ENCODE data around the gene LAMA4. TPM values are rescaled to one million over a fixed set of nuclear protein-coding genes. Genes with fewer than 3 reads are reported as not detected.
"Not testable (repeated sequence)": the region's sequence is repeated elsewhere in the genome, so short reads cannot be mapped to it uniquely, and the experiment has no call there.

Gene LAMA4
- total RNA-seq, 1 donor from 2014 or later = 67.8 TPM

GRCh38 chr6:112216662-112217551 lies 37.5 kb downstream of the LAMA4 start:
- no peak for DNase-seq (ENCODE audit: low spot score)

DNA sequence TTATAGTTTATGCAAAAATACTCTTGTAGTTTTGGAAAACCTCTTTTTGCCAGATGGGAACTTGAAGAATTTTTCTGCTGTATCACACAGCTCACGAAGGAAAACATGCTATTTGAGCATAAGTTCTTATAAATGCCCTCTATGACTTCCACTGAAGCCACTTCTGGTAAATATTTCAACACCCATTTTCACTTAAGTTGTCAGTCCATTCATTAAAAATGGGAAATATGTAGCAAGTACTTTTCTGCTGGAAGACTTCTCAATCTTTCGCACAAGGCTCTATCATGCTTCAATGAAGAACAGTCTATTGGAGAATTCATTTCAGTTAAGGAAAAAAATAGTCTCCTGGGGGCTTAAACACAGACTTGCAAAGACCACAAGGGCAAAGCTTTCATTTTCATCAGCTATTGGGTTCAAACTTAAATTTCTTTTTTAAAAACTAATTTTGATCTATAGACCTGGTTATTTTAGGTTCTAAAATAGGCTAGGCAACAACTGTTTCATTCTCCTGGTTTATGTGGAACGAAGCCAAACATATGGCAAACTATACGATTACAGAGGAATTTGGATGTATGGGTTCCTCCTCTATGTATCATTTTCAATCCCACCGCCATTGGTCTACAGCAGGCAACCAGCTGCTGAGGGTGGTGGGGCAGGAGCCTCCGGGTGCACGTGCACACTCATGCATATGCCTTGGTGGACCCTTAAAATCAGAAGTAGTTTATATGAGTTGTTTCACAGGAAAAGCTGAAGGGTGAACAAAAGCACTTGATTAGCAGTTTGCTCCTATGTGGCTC lies 38.7 kb downstream of the LAMA4 start:
- no peak for DNase-seq (ENCODE audit: low spot score)

DNA sequence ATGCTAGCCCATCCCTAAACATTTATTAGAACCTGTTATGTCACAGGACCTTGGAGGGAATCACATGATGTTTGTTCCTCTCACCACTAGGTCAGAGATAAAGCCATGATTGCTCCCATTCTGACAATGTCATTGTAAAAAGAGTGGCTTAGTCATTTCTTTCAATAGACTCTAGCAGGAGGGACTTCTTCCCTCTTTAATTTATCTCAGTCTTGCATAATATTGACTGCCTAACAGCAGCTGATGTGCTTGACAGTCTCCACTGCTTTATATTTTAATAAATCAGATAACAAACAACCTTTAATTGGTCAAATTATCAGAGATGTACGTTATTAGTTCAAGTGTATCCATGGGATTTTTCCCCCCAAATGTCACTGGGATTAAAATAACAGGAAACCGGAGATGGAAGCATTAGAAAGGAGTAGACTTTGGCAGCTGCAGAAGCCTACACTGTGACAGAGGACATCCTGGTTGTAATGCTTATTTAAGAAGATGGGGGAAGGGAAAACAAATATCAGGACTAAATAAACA lies 39.6 kb downstream of the LAMA4 start:
- DNase-seq (ENCODE audit: low spot score) = no peak

GRCh38 chr6:112210852-112211251 lies 43.5 kb downstream of the LAMA4 start:
- DNase-seq (ENCODE audit: low spot score) = no peak

- DNase-seq (ENCODE audit: low spot score) = no peak
These were observed 45.2 kb downstream of the LAMA4 start for GRCh38 chr6:112209131-112209530.

- DNase-seq (ENCODE audit: low spot score) = no peak
These were observed 46.6 kb downstream of the LAMA4 start for GRCh38 chr6:112207776-112208175.

DNA sequence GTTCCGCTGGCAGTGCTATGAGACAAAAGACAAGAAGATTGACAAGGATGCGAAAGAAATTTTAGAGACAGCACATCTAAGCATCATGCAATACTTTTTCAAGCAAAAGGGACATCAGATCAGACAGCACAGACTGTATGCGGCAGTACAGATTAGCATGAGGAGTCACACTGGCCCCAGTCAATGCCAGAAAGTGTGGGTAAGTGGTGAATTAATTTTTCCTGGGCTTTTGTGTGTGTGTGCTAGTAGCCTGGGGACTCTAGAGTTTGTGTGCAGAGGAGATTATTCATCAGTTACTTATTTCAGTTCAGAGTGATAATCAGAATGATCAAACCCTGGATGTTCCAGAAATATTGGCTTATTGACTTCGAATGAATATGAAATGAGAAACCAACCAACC lies 47.2 kb downstream of the LAMA4 start:
- no peak for DNase-seq (ENCODE audit: low spot score)

- no peak for DNase-seq (ENCODE audit: low spot score)
These were observed 48.3 kb downstream of the LAMA4 start for GRCh38 chr6:112206110-112206458.

- DNase-seq (ENCODE audit: low spot score) = no peak
These were observed 48.8 kb downstream of the LAMA4 start for GRCh38 chr6:112205427-112206109.

DNA sequence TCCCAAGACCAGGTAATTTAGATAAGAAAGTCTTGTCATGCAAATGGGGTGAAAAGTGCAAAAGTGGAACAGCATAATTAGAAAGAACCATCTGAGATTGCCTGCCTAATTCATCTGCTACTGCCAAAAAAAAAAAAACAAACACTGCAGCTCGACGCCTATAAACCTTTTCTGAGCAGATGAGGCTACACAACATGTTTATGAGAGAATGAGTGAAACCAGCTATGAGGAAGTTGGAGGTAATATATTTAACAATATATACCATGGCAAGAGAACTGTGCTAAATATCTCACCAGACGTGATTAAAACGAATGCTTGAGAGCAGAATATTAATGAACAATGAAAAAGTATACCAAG lies 50.0 kb downstream of the LAMA4 start:
- DNase-seq (ENCODE audit: low spot score) = no peak

GRCh38 chr6:112203577-112204349 lies 50.6 kb downstream of the LAMA4 start:
- no peak for DNase-seq (ENCODE audit: low spot score)

- no peak for DNase-seq (ENCODE audit: low spot score)
These were observed 51.6 kb downstream of the LAMA4 start for GRCh38 chr6:112202639-112203341.

DNA sequence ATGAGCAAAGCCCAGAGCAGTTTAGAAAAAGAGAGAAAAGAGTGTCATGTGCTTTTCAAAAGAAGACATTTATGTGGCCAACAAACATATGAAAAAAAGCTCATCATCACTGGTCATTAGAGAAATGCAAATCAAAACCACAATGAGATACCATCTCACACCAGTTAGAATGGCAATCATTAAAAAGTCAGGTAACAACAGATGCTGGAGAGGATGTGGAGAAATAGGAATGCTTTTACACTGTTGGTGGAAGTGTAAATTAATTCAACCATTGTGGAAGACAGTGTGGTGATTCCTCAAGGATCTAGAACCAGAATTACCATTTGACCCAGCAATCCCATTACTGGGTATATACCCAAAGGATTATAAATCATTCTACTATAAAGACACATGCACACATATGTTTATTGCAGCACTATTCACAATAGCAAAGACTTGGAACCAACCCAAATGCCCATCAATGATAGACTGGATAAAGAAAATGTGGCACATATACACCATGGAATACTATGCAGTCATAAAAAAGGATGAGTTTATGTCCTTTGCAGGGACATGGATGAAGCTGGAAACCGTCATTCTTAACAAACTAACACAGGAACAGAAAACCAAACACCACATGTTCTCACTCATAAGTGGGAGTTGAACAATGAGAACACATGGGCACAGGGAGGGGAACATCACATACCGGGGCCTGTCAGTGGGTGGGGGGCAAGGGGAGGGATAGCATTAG lies 54.0 kb downstream of the LAMA4 start:
- DNase-seq (ENCODE audit: low spot score) = not testable (repeated sequence)

- DNase-seq (ENCODE audit: low spot score) = no peak
These were observed 55.4 kb downstream of the LAMA4 start for GRCh38 chr6:112199001-112199403.

- no peak for DNase-seq (ENCODE audit: low spot score)
These were observed 55.8 kb downstream of the LAMA4 start for GRCh38 chr6:112198582-112198981.

- DNase-seq (ENCODE audit: low spot score) = no peak
These were observed 56.7 kb downstream of the LAMA4 start for GRCh38 chr6:112197636-112198035.

- DNase-seq (ENCODE audit: low spot score) = no peak
These were observed 58.1 kb downstream of the LAMA4 start for GRCh38 chr6:112196306-112196705.

GRCh38 chr6:112195166-112195565 lies 59.2 kb downstream of the LAMA4 start:
- no peak for DNase-seq (ENCODE audit: low spot score)

DNA sequence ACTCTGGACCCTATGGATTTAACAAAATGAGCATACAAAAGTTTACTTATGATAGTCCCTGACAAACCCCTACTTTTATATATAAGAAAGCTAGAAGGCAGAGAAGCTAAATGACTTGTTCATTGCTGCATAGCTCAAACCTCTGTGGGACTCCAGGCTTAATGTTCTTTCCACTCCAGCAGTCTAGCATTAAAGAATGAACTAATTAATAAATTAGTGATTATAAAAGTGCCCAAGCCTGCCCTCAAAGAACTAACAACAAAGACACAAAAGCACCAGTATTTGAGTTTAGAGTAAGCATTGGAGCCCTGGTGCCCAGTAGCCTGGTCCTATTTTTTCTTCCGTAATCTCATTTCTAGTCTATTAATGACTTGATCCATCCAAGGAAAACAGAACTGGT lies 59.9 kb downstream of the LAMA4 start:
- no peak for DNase-seq (ENCODE audit: low spot score)

DNA sequence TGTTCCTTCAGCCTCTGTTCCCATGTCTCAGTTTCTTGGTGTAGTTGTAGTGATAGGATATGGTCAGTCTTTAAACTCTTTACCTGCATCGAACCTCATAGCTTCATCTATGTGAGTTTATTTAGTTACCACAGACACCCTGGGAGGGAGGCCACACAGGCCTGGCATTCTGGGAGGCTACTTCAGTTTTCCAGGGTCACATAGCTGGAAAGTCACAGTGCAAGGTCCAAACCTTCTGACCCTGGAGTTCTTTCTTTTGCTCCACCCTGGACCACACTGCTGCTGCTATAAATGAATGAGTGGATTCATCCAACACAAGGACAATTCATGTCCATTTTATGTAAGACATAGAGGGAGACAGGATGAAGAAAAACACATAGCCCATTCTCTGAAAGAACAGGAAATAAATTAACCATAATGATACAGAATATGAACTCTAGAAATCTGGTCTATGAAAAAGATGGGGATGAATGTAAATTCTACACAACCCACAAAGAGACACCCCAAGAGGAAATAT lies 60.8 kb downstream of the LAMA4 start:
- DNase-seq (ENCODE audit: low spot score) = no peak
